HEK293 (cell line): ENCODE data around the gene RRAGC.

Experiments
- HOXD13 ChIP-seq: sonication (generic); formaldehyde crosslinking; IDR thresholded peaks from 2 replicates; pipeline ENCODE4 v1.8.0; 2022; ENCODE audit warnings: missing genetic modification reagents, borderline replicate concordance
- IKZF3 ChIP-seq: fragments of 450-650 bp; IDR thresholded peaks from 2 replicates; pipeline ENCODE4 v1.5.0; 2018; ENCODE audit warnings: missing biosample characterization, mild to moderate bottlenecking, missing genetic modification characterization, moderate library complexity
- PRDM1 ChIP-seq: fragments of 450-650 bp; formaldehyde crosslinking; IDR thresholded peaks from 2 replicates; pipeline ENCODE4; 2016; ENCODE audit warnings: missing biosample characterization, missing genetic modification characterization
- TRIM28 ChIP-seq: IDR thresholded peaks from 2 replicates; pipeline ENCODE4 v1.6.1; 2011; ENCODE audit warnings: low read length, control low read depth, borderline replicate concordance
- ZBTB48 ChIP-seq: fragments of 450-650 bp; formaldehyde crosslinking; IDR thresholded peaks from 2 replicates; pipeline ENCODE4 v1.5.1; 2016; ENCODE audit warnings: missing biosample characterization, missing genetic modification characterization
- ZEB2 ChIP-seq: fragments of 450-650 bp; formaldehyde crosslinking; IDR thresholded peaks from 2 replicates; pipeline ENCODE4 v1.5.1; 2016; ENCODE audit warnings: missing biosample characterization, missing genetic modification characterization
- ZNF10 ChIP-seq: fragments of 450-650 bp; formaldehyde crosslinking; IDR thresholded peaks from 2 replicates; pipeline ENCODE4 v1.5.1; 2017; ENCODE audit warnings: missing biosample characterization, missing genetic modification characterization
- ZNF132 ChIP-seq: fragments of 450-650 bp; formaldehyde crosslinking; IDR thresholded peaks from 2 replicates; pipeline ENCODE4 v1.5.1; 2017; ENCODE audit warnings: missing biosample characterization, missing genetic modification characterization, borderline replicate concordance
- ZNF138 ChIP-seq: fragments of 450-650 bp; formaldehyde crosslinking; IDR thresholded peaks from 2 replicates; pipeline ENCODE4 v1.5.1; 2016; ENCODE audit warnings: missing biosample characterization, missing genetic modification characterization, borderline replicate concordance
- ZNF202 ChIP-seq: fragments of 450-650 bp; formaldehyde crosslinking; IDR thresholded peaks from 2 replicates; pipeline ENCODE4 v1.5.1; 2016; ENCODE audit warnings: missing biosample characterization, missing genetic modification characterization, borderline replicate concordance
- ZNF214 ChIP-seq: fragments of 450-650 bp; formaldehyde crosslinking; IDR thresholded peaks from 2 replicates; pipeline ENCODE4 v1.5.1; 2017; ENCODE audit warnings: missing biosample characterization, mild to moderate bottlenecking, missing genetic modification characterization, borderline replicate concordance
- ZNF24 ChIP-seq: fragments of 450-650 bp; formaldehyde crosslinking; IDR thresholded peaks from 2 replicates; pipeline ENCODE4 v1.5.1; 2016; ENCODE audit warnings: missing biosample characterization, missing genetic modification characterization
- ZNF394 ChIP-seq: fragments of 450-650 bp; formaldehyde crosslinking; IDR thresholded peaks from 2 replicates; pipeline ENCODE4 v1.5.1; 2016; ENCODE audit warnings: missing biosample characterization, missing genetic modification characterization, mild to moderate bottlenecking, moderate library complexity, borderline replicate concordance
- ZNF416 ChIP-seq: fragments of 450-650 bp; formaldehyde crosslinking; IDR thresholded peaks from 2 replicates; pipeline ENCODE4 v1.5.1; 2016; ENCODE audit warnings: missing biosample characterization, missing genetic modification characterization
- ZNF548 ChIP-seq: fragments of 450-650 bp; formaldehyde crosslinking; IDR thresholded peaks from 2 replicates; pipeline ENCODE4 v1.5.1; 2016; ENCODE audit warnings: missing biosample characterization, missing genetic modification characterization
- ZNF629 ChIP-seq: fragments of 450-650 bp; formaldehyde crosslinking; IDR thresholded peaks from 2 replicates; pipeline ENCODE4 v1.5.1; 2017; ENCODE audit warnings: missing biosample characterization, missing genetic modification characterization
- ZNF658 ChIP-seq: fragments of 450-650 bp; formaldehyde crosslinking; IDR thresholded peaks from 2 replicates; pipeline ENCODE4; 2016; ENCODE audit warnings: missing biosample characterization, missing genetic modification characterization
- ZNF670 ChIP-seq: fragments of 450-650 bp; formaldehyde crosslinking; IDR thresholded peaks from 2 replicates; pipeline ENCODE4 v1.5.1; 2016; ENCODE audit warnings: missing biosample characterization, missing genetic modification characterization, low read depth
- ZNF791 ChIP-seq: fragments of 450-650 bp; formaldehyde crosslinking; IDR thresholded peaks from 2 replicates; pipeline ENCODE4 v1.5.1; 2016; ENCODE audit warnings: missing biosample characterization, missing genetic modification characterization
- ZNF792 ChIP-seq: fragments of 450-650 bp; formaldehyde crosslinking; IDR thresholded peaks from 2 replicates; pipeline ENCODE4 v1.5.1; 2016; ENCODE audit warnings: missing biosample characterization, missing genetic modification characterization
- TF ChIP-seq, protein P1 (sequence below): fragments of 450-650 bp; formaldehyde crosslinking; IDR thresholded peaks from 2 replicates; pipeline ENCODE4 v1.5.1; 2016; ENCODE audit warnings: missing biosample characterization, missing genetic modification characterization
- TF ChIP-seq, protein P2 (sequence below): fragments of 450-650 bp; formaldehyde crosslinking; IDR thresholded peaks from 2 replicates; pipeline ENCODE4 v1.5.1; 2016; ENCODE audit warnings: missing biosample characterization, missing genetic modification characterization
- TF ChIP-seq, protein P3 (sequence below): fragments of 450-650 bp; formaldehyde crosslinking; IDR thresholded peaks from 2 replicates; pipeline ENCODE4 v1.5.1; 2016; ENCODE audit warnings: missing biosample characterization, missing genetic modification characterization, borderline replicate concordance
- TF ChIP-seq, protein P4 (sequence below): fragments of 450-650 bp; formaldehyde crosslinking; IDR thresholded peaks from 2 replicates; pipeline ENCODE4 v1.5.1; 2016; ENCODE audit warnings: missing biosample characterization, missing genetic modification characterization

Gene RRAGC

DNA sequence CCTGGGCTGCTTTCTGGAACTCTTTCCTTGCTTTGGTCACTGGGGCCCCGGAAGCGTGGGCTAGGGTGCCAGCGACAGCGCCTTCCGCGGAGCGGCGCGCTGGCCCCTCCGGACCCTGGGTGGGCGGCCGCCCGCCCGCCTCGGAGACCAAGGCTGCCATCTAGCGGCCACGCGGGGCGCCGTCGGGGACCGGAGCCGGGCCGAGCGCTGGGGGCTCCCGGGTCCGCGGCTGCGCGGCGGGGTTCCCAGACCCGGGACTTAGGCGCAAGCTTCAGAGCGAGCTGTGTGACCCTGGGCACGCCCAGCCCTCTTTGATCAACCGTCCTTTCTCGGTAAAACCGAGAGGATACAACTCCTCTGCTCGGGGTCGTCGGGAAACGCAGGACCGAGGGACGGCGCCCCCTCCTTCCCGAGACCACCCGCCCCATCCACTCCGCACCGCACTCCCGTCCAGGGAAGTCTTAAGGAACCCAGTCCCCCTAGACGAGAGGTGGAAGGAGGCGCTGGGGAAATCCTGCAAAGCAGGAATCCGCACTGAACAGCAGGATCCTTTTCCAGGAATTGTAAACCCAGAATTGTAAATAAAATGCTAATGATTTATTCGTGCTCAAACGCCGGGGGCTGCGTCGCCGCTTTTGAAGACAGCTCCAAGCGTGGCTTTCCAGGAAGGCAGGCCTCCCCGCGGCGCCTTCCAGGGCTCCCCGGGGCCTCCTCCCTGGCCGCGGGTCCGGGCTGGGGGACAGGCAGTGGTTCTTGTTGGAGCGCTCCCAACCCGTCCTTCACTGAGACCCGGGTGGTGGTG lies 41.2 kb downstream of the RRAGC start (continued):
- TF ChIP-seq ZNF394 (tag by site-specific recombination) (no peak), PRDM1 (tag by site-specific recombination) (no peak), IKZF3 (tag by site-specific recombination) (no peak; the same call in 1 of the 2 replicates), TRIM28 (no peak), HOXD13 (CRISPR knock-in tag) (no peak), ZEB2 (tag by site-specific recombination) (peak; percentile 40; the same call in 1 of the 2 replicates), ZNF548 (tag by site-specific recombination) (no peak), ZNF24 (tag by site-specific recombination) (no peak), ZNF416 (tag by site-specific recombination) (no peak), ZNF138 (tag by site-specific recombination) (no peak), ZNF629 (0 out of 2 replicates have a peak, but pooled peaks have one; percentile 9), ZNF658 (tag by site-specific recombination) (no peak), ZBTB48 (tag by site-specific recombination) (no peak), ZNF214 (tag by site-specific recombination) (no peak), ZNF10 (tag by site-specific recombination) (no peak), ZNF670 (tag by site-specific recombination) (no peak), ZNF132 (no peak), ZNF202 (tag by site-specific recombination) (no peak), ZNF792 (tag by site-specific recombination) (no peak), ZNF791 (tag by site-specific recombination) (no peak)
- TF ChIP-seq, protein P1, sequence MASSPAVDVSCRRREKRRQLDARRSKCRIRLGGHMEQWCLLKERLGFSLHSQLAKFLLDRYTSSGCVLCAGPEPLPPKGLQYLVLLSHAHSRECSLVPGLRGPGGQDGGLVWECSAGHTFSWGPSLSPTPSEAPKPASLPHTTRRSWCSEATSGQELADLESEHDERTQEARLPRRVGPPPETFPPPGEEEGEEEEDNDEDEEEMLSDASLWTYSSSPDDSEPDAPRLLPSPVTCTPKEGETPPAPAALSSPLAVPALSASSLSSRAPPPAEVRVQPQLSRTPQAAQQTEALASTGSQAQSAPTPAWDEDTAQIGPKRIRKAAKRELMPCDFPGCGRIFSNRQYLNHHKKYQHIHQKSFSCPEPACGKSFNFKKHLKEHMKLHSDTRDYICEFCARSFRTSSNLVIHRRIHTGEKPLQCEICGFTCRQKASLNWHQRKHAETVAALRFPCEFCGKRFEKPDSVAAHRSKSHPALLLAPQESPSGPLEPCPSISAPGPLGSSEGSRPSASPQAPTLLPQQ (tag by site-specific recombination) = 0 out of 2 replicates have a peak, but pooled peaks have one; percentile 31
- TF ChIP-seq, protein P2, sequence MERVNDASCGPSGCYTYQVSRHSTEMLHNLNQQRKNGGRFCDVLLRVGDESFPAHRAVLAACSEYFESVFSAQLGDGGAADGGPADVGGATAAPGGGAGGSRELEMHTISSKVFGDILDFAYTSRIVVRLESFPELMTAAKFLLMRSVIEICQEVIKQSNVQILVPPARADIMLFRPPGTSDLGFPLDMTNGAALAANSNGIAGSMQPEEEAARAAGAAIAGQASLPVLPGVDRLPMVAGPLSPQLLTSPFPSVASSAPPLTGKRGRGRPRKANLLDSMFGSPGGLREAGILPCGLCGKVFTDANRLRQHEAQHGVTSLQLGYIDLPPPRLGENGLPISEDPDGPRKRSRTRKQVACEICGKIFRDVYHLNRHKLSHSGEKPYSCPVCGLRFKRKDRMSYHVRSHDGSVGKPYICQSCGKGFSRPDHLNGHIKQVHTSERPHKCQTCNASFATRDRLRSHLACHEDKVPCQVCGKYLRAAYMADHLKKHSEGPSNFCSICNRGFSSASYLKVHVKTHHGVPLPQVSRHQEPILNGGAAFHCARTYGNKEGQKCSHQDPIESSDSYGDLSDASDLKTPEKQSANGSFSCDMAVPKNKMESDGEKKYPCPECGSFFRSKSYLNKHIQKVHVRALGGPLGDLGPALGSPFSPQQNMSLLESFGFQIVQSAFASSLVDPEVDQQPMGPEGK = 0 out of 2 replicates have a peak, but pooled peaks have one; percentile 45
- TF ChIP-seq, protein P3, sequence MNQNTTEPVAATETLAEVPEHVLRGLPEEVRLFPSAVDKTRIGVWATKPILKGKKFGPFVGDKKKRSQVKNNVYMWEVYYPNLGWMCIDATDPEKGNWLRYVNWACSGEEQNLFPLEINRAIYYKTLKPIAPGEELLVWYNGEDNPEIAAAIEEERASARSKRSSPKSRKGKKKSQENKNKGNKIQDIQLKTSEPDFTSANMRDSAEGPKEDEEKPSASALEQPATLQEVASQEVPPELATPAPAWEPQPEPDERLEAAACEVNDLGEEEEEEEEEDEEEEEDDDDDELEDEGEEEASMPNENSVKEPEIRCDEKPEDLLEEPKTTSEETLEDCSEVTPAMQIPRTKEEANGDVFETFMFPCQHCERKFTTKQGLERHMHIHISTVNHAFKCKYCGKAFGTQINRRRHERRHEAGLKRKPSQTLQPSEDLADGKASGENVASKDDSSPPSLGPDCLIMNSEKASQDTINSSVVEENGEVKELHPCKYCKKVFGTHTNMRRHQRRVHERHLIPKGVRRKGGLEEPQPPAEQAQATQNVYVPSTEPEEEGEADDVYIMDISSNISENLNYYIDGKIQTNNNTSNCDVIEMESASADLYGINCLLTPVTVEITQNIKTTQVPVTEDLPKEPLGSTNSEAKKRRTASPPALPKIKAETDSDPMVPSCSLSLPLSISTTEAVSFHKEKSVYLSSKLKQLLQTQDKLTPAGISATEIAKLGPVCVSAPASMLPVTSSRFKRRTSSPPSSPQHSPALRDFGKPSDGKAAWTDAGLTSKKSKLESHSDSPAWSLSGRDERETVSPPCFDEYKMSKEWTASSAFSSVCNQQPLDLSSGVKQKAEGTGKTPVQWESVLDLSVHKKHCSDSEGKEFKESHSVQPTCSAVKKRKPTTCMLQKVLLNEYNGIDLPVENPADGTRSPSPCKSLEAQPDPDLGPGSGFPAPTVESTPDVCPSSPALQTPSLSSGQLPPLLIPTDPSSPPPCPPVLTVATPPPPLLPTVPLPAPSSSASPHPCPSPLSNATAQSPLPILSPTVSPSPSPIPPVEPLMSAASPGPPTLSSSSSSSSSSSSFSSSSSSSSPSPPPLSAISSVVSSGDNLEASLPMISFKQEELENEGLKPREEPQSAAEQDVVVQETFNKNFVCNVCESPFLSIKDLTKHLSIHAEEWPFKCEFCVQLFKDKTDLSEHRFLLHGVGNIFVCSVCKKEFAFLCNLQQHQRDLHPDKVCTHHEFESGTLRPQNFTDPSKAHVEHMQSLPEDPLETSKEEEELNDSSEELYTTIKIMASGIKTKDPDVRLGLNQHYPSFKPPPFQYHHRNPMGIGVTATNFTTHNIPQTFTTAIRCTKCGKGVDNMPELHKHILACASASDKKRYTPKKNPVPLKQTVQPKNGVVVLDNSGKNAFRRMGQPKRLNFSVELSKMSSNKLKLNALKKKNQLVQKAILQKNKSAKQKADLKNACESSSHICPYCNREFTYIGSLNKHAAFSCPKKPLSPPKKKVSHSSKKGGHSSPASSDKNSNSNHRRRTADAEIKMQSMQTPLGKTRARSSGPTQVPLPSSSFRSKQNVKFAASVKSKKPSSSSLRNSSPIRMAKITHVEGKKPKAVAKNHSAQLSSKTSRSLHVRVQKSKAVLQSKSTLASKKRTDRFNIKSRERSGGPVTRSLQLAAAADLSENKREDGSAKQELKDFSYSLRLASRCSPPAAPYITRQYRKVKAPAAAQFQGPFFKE (tag by site-specific recombination) = no peak
- TF ChIP-seq, protein P4, sequence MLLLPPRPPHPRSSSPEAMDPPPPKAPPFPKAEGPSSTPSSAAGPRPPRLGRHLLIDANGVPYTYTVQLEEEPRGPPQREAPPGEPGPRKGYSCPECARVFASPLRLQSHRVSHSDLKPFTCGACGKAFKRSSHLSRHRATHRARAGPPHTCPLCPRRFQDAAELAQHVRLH = no peak
